HCT116 (cell line): ENCODE measurements around the gene SLFN11. TPM values are rescaled to one million over a fixed set of nuclear protein-coding genes. Genes with fewer than 3 reads are reported as not detected.

Experiments used
- ATAC-seq: fragments of 200-7000 bp; cut with Tn5 transposase; 2 replicates; pipeline ENCODE4 v1.9.1; 2020; ENCODE audit warnings: mild to moderate bottlenecking, moderate library complexity
- BruUV-seq: library from RNA; stranded (reverse); fragments of 400-500 nt; replicated peaks from 2 replicates; lab custom pipeline; 2021; lab: Mats Ljungman, UMichigan
- CTCF ChIA-PET: fragments of 300-600 bp; sonication (Branson Sonifier 250); formaldehyde crosslinking; loops from one replicate; lab custom pipeline; 2021; ENCODE audit warnings: antibody characterized with exemption; lab: Charles Lee
- POLR2A ChIA-PET: fragments of 300-600, 350-600 bp; sonication (Branson Sonifier 250); formaldehyde crosslinking; loops from one replicate; lab custom pipeline; 2021; ENCODE audit warnings: antibody characterized with exemption; lab: Charles Lee
- RAD21 ChIA-PET, 2 experiments: fragments of 300-600 bp; sonication (Branson Sonifier 250); formaldehyde crosslinking; loops; one replicate each; lab custom pipeline; 2023; ENCODE audit warnings: low total read pairs in 2 of 2; ENCODE audit not compliant: uncharacterized antibody in 2 of 2, unreplicated experiment in 2 of 2, low non-redundant PET in 1 of 2; lab: Charles Lee
- DNase-seq: peaks from one replicate; pipeline ENCODE4 v3.0.0-alpha.2; 2010; ENCODE audit warnings: low read depth, low spot score
- H2AFZ ChIP-seq: fragments of 200-600 bp; shearing (Covaris generic), sonication (generic); 2 replicates; pipeline ENCODE4 v1.6.1; 2017; ENCODE audit warnings: low read depth, mixed run types, mixed read lengths, antibody characterized with exemption, low read length; ENCODE audit not compliant: poor library complexity, severe bottlenecking
- H3K27ac ChIP-seq: 2 replicates; pipeline ENCODE4 v1.5.1; 2012; ENCODE audit warnings: low read depth, low read length
- H3K27me3 ChIP-seq: fragments of 200-600 bp; sonication (generic); 2 replicates; pipeline ENCODE4 v1.6.1; 2016; ENCODE audit warnings: mixed run types, low read length, mixed read lengths; ENCODE audit not compliant: insufficient read depth
- H3K36me3 ChIP-seq, 2 experiments: fragments of 200-500 bp in 1 of 2; fragments of 200-600 bp in 1 of 2; sonication (Bioruptor generic) in 1 of 2; sonication (generic) in 1 of 2; 2 replicates each; pipeline versions ENCODE4 v1.5.1 to v1.6.1; 2014 to 2016; ENCODE audit warnings: low read length in 2 of 2, inconsistent platforms in 1 of 2, mixed read lengths in 1 of 2, mixed run types in 1 of 2; ENCODE audit not compliant: insufficient read depth in 2 of 2, control insufficient read depth in 1 of 2
- H3K4me1 ChIP-seq, 2 experiments: fragments of 200-600 bp in 1 of 2; sonication (generic) in 1 of 2; 2 replicates each; pipeline versions ENCODE4 v1.5.1 to v1.6.1; 2012 to 2017; ENCODE audit warnings: low read length in 2 of 2, inconsistent platforms in 1 of 2, mild to moderate bottlenecking in 1 of 2, mixed read lengths in 1 of 2, mixed run types in 1 of 2, moderate library complexity in 1 of 2; ENCODE audit not compliant: insufficient read depth in 2 of 2, control insufficient read depth in 1 of 2
- H3K4me2 ChIP-seq: fragments of 200-600 bp; sonication (generic); 2 replicates; pipeline ENCODE4 v1.6.1; 2017; ENCODE audit warnings: mixed run types, low read length, mixed read lengths
- H3K4me3 ChIP-seq, 2 experiments: fragments of 200-600 bp in 1 of 2; sonication (generic) in 1 of 2; replicated peaks in 1 of 2; 2 replicates each; pipeline ENCODE4 v1.5.1; 2011 to 2016; ENCODE audit warnings: low read length in 2 of 2, control low read depth in 1 of 2, low read depth in 1 of 2, mild to moderate bottlenecking in 1 of 2, mixed read lengths in 1 of 2, mixed run types in 1 of 2
- H3K79me2 ChIP-seq: fragments of 200-600 bp; sonication (generic); 2 replicates; pipeline ENCODE4 v1.6.1; 2017; ENCODE audit warnings: mild to moderate bottlenecking, mixed run types, low read length, moderate library complexity, mixed read lengths; ENCODE audit not compliant: insufficient read depth
- H3K9ac ChIP-seq: fragments of 200-600 bp; sonication (generic); 2 replicates; pipeline ENCODE4 v1.6.1; 2016; ENCODE audit warnings: low read length, mixed read lengths
- H3K9me2 ChIP-seq: fragments of 200-600 bp; sonication (generic), shearing (Covaris generic); 2 replicates; pipeline ENCODE4 v1.6.1; 2017; ENCODE audit warnings: mixed run types, mild to moderate bottlenecking, moderate library complexity; ENCODE audit not compliant: insufficient read depth
- H3K9me3 ChIP-seq, 2 experiments: fragments of 200-500 bp in 1 of 2; fragments of 200-600 bp in 1 of 2; sonication (Bioruptor generic) in 1 of 2; sonication (generic) in 1 of 2; 2 replicates each; pipeline ENCODE4 v1.6.1; 2014 to 2017; ENCODE audit warnings: low read length in 2 of 2, mixed read lengths in 2 of 2, inconsistent platforms in 1 of 2, low read depth in 1 of 2, mild to moderate bottlenecking in 1 of 2, mixed run types in 1 of 2, moderate library complexity in 1 of 2; ENCODE audit not compliant: control insufficient read depth in 1 of 2, insufficient read depth in 1 of 2
- H4K20me1 ChIP-seq: fragments of 200-600 bp; sonication (generic), shearing (Covaris generic); 2 replicates; pipeline ENCODE4 v1.6.1; 2017; ENCODE audit warnings: mixed run types, mild to moderate bottlenecking, moderate library complexity; ENCODE audit not compliant: insufficient read depth
- CEBPB ChIP-seq: IDR thresholded peaks from 2 replicates; pipeline ENCODE4 v1.6.1; 2012; ENCODE audit warnings: low read depth
- EZH2phosphoT487 ChIP-seq: fragments of 200-600 bp; IDR thresholded peaks from 2 replicates; pipeline ENCODE4 v1.6.1; 2018; ENCODE audit warnings: antibody characterized with exemption, borderline replicate concordance
- MAX ChIP-seq: IDR thresholded peaks from 2 replicates; pipeline ENCODE4 v1.6.1; 2012
- POLR2A ChIP-seq: IDR thresholded peaks from 2 replicates; pipeline ENCODE4 v1.7.0; 2011; ENCODE audit warnings: borderline replicate concordance; ENCODE audit not compliant: insufficient read depth, insufficient read length; ENCODE audit errors: extremely low read depth
- POLR2AphosphoS5 ChIP-seq: IDR thresholded peaks from 2 replicates; pipeline ENCODE4 v1.6.1; 2011; ENCODE audit warnings: mild to moderate bottlenecking, low read depth, low read length, moderate library complexity
- RAD21 ChIP-seq: IDR thresholded peaks from 2 replicates; pipeline ENCODE4 v1.6.1; 2012; ENCODE audit warnings: low read depth, mild to moderate bottlenecking
- SP1 ChIP-seq: IDR thresholded peaks from 2 replicates; pipeline ENCODE4 v1.6.1; 2012; ENCODE audit warnings: low read depth
- ZFX ChIP-seq: fragments of 450-650 bp; IDR thresholded peaks from 2 replicates; pipeline ENCODE4 v1.6.1; 2017
- ZNF274 ChIP-seq: fragments of 200-500 bp; sonication (Bioruptor generic); IDR thresholded peaks from 2 replicates; pipeline ENCODE4 v1.6.1; 2014; ENCODE audit warnings: mild to moderate bottlenecking, low read depth, low read length, inconsistent platforms
- intact Hi-C: fragments of 100-400 bp; cut with micrococcal nuclease; formaldehyde crosslinking; loops from 2 replicates; pipeline ENCODE4 v1.10.0; 2022
- total RNA-seq: library from RNA; stranded (reverse); gene quantifications from one replicate; pipeline ENCODE4 v1.2.1, GENCODE V29; 2021; ENCODE audit not compliant: unreplicated experiment
- TF ChIP-seq, protein P1 (sequence below), 3 experiments: fragments of 200-600 bp in 1 of 3; sonication (generic) in 1 of 3; IDR thresholded peaks in 2 of 3; conservative IDR thresholded peaks in 1 of 3; 2 replicates each; pipeline ENCODE4 v1.5.1; 2012 to 2017; ENCODE audit warnings: low read depth in 2 of 3, low read length in 2 of 3, antibody characterized with exemption in 1 of 3, borderline replicate concordance in 1 of 3, control low read depth in 1 of 3, mild to moderate bottlenecking in 1 of 3, mixed read lengths in 1 of 3, mixed run types in 1 of 3, moderate library complexity in 1 of 3; ENCODE audit not compliant: insufficient read depth in 1 of 3
- TF ChIP-seq, protein P2 (sequence below): IDR thresholded peaks from 2 replicates; pipeline ENCODE4 v1.6.1; 2011; ENCODE audit warnings: mild to moderate bottlenecking, low read length, moderate library complexity; ENCODE audit not compliant: insufficient replicate concordance; ENCODE audit errors: extremely low read depth

Gene SLFN11
- total RNA-seq, 1 experiment from 2014 or later = not detected

- Histone ChIP-seq H3K4me3 (no peak overlapping the region), H4K20me1 (no peaks in the 10 kb centered on the region), H3K4me2 (no peak overlapping the region), H3K9me3 (peaks cover 3 to 4% of the 10 kb centered on the region in 2 experiments; a peak in 1 of 4 replicates), H3K27me3 (peaks cover 34% of the 10 kb centered on the region), H3K36me3 (no peaks in the 10 kb centered on the region), H2AFZ (no peak overlapping the region), H3K9ac (no peak overlapping the region), H3K4me1 (no peaks in the 10 kb centered on the region), H3K79me2 (no peaks in the 10 kb centered on the region), H3K27ac (no peak overlapping the region), H3K9me2 (no peaks in the 10 kb centered on the region)
- BruUV-seq = no TSS peak
- no peak for ATAC-seq
- intact Hi-C loops = no loop called here
- POLR2A ChIA-PET = no interaction called here
- RAD21 ChIA-PET = no interaction called here
- TF ChIP-seq POLR2A (no peak), SP1 (no peak), ZNF274 (no peak), ZFX (no peak), RAD21 (no peak), EZH2phosphoT487 (no peak)
- no peak for DNase-seq
- CTCF ChIA-PET = no interaction called here
Measured at GRCh38 chr17:35341411-35341992, 31.9 kb downstream of the SLFN11 start.

DNA sequence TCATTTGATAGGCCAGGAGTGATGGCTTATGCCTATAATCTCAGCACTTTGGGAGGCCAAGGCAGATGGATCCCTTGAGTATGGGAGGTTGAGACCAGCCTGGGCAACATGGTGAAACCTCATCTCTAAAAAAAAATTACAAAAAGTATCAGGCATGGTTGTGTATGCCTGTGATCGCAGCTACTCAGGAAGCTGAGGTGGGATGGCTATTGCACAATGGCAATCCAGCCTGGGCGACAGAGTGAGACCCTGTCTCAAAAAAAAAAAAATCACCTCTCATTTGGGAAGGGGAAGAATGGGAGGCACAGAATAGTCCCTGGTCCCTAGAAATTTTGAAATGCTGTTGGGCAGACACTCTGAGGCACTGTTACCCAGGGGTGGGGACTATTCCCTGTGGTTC is 35.2 kb downstream of the SLFN11 start:
- DNase-seq (no peak), ATAC-seq (no peak)
- Histone ChIP-seq H3K27me3 (peaks cover 51% of the 10 kb centered on the region), H3K36me3 (no peaks in the 10 kb centered on the region), H3K27ac (no peak overlapping the region), H3K4me3 (no peak overlapping the region), H3K9me3 (peaks cover 3 to 4% of the 10 kb centered on the region in 2 experiments; a peak in 1 of 4 replicates), H4K20me1 (no peaks in the 10 kb centered on the region), H3K4me2 (no peak overlapping the region), H3K9ac (no peak overlapping the region), H3K4me1 (no peaks in the 10 kb centered on the region), H3K9me2 (no peaks in the 10 kb centered on the region), H3K79me2 (no peaks in the 10 kb centered on the region), H2AFZ (no peak overlapping the region)
- intact Hi-C loops = no loop called here
- ChIA-PET CTCF (no interaction called here), RAD21 (no interaction called here), POLR2A (no interaction called here)
- TF ChIP-seq MAX (no peak), CEBPB (no peak), POLR2AphosphoS5 (no peak)
- TF ChIP-seq, protein P1, sequence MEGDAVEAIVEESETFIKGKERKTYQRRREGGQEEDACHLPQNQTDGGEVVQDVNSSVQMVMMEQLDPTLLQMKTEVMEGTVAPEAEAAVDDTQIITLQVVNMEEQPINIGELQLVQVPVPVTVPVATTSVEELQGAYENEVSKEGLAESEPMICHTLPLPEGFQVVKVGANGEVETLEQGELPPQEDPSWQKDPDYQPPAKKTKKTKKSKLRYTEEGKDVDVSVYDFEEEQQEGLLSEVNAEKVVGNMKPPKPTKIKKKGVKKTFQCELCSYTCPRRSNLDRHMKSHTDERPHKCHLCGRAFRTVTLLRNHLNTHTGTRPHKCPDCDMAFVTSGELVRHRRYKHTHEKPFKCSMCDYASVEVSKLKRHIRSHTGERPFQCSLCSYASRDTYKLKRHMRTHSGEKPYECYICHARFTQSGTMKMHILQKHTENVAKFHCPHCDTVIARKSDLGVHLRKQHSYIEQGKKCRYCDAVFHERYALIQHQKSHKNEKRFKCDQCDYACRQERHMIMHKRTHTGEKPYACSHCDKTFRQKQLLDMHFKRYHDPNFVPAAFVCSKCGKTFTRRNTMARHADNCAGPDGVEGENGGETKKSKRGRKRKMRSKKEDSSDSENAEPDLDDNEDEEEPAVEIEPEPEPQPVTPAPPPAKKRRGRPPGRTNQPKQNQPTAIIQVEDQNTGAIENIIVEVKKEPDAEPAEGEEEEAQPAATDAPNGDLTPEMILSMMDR (IDR thresholded peaks at IDR 0.05 in 2 of 3, conservative IDR thresholded peaks at IDR 0.05 in 1 of 3; ENCODE audit: borderline replicate concordance in 1 of 3, insufficient read depth in 1 of 3, low read depth in 2 of 3, low read length in 2 of 3) = no peak
- TF ChIP-seq, protein P2, sequence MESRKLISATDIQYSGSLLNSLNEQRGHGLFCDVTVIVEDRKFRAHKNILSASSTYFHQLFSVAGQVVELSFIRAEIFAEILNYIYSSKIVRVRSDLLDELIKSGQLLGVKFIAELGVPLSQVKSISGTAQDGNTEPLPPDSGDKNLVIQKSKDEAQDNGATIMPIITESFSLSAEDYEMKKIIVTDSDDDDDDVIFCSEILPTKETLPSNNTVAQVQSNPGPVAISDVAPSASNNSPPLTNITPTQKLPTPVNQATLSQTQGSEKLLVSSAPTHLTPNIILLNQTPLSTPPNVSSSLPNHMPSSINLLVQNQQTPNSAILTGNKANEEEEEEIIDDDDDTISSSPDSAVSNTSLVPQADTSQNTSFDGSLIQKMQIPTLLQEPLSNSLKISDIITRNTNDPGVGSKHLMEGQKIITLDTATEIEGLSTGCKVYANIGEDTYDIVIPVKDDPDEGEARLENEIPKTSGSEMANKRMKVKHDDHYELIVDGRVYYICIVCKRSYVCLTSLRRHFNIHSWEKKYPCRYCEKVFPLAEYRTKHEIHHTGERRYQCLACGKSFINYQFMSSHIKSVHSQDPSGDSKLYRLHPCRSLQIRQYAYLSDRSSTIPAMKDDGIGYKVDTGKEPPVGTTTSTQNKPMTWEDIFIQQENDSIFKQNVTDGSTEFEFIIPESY = no peak
- no TSS peak for BruUV-seq
